Measurements from ENCODE around the gene KLHL2.

The KLHL2 gene

GRCh38 chr4:165367040-165367439 lies 159.7 kb downstream of the KLHL2 start:
- no peak for DNase-seq (ENCODE audit: low read depth in 2 of 2)

GRCh38 chr4:165368114-165368513 lies 160.8 kb downstream of the KLHL2 start:
- DNase-seq (ENCODE audit: low read depth in 2 of 2) = no peak

GRCh38 chr4:165368567-165368966 lies 161.2 kb downstream of the KLHL2 start:
- no peak for DNase-seq (ENCODE audit: low read depth in 2 of 2)

- DNase-seq (ENCODE audit: low read depth in 2 of 2) = no peak
These were observed 162.2 kb downstream of the KLHL2 start for GRCh38 chr4:165369522-165369921.

GRCh38 chr4:165370530-165370929 lies 163.2 kb downstream of the KLHL2 start:
- no peak for DNase-seq (ENCODE audit: low read depth in 2 of 2)

Data from stimulated activated CD4-positive, alpha-beta T cell treated with anti-CD3 and anti-CD28 coated beads, Interleukin-1b, Interleukin-23, amount 100 ng/mL, for 1 hour (primary cell).